SW480 (cell line): ENCODE data around the gene TRIM63.

ENCODE experiments used
- DNase-seq: peaks from one replicate; pipeline ENCODE4 v3.0.0-alpha.2; 2016; ENCODE audit warnings: low spot score

Gene TRIM63

DNA sequence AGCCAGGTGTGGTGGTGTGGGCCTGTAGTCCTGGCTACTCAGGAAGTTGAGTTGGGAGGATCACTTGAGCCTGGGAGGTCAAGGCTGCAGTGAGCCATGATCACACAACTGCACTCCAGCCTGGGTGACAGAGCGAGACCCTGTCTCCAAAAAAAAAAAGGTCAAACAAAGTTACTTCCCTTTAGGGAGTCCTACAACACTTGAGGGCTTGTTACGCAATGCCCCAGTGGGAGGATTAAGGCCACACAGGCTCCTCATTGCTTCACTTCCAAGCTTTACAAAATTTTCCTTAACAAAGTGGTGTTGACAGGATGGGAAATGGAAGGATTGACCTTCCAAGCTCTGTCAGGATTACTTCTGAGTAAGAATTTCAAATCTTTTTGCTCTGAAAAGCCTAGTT lies 52.1 kb downstream of the TRIM63 start:
- no peak for DNase-seq

DNA sequence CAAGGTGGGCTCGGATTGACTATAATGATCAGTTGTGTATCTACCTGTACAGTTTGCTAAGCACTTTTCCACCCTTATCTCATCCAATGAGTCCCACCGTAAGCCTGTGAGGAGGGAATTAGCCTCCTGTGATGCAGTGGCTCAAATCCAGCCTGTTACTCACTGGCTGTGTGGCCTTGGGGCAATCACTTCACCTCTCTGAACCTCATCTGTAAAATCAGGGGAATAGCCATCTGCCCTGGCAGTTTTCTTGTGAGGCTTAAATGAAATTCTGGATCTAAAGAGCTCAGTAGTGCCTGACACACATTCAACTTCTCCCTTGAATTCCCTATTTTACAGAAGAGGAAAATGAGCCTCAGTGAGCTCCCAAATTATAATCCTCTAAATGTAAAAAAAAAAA lies 53.3 kb downstream of the TRIM63 start:
- no peak for DNase-seq

DNA sequence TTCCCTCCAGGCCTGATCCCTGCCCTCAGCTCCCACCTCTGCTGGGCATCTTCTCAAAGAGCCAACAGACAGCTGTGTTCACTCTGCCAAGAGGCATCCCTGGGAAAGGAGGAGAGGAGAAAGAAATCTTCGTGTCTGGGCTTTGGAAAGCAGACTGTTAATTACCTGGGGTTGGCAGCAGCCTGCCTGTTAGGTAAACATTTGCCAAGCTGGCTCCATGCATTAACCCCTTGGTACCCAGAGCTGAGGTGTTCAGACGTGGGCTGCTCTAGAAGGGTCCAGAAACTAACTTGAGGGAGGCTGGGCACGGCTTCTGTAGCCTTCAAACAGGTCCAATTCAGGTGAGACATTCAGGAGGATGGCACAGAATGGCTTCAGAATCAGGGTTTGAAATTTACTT lies 54.6 kb downstream of the TRIM63 start:
- DNase-seq, result no peak

DNA sequence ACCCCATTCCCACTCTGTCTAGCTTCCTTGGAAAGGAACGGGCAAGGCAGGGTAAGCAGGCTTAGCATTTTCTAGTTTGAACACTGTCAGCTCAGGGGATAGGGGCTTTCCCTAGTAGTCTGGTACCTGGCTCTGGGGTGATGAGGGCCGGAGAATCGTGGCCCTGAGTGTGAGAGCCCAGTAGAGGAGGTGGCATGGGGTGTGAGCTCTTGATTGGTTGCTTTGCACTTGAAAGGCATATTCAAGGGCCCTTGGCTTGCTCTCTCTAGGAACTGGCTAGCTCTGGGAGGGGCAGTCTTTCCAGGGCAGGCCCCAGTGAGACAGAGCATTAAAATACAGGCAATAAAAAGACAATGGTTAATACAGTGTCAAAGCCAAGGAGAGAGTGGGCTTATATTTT lies 56.6 kb downstream of the TRIM63 start:
- DNase-seq, result no peak

DNA sequence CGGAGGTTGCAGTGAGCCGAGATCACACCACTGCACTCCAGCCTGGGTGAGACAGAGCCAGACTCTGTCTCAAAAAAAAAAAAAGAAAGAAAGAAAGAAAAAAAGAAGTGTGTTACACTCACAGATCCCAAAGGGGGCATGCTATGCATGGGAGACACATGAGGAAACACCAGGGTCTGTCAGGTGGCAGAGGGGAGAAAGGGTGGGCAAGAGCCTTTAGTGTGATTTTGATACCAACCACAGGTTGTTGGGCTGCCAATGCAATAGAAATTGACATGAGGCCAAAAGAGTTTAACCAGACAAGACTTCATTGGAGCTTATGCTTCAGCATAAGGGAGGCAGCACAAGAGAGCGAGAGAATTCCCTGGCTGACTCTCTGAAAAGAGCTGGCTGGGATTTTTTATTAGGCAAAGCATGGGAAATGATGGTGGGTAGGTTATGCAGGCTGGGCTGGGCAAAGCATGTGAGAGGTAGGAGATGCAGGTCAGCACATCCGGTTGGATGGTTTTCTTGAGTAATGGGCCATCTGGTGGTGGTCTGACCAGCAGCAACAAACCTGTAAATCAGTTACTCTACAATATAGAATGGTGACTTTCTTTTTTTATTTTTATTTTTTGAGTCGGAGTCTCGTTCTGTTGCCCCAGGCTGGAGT lies 57.5 kb downstream of the TRIM63 start:
- no peak for DNase-seq

DNA sequence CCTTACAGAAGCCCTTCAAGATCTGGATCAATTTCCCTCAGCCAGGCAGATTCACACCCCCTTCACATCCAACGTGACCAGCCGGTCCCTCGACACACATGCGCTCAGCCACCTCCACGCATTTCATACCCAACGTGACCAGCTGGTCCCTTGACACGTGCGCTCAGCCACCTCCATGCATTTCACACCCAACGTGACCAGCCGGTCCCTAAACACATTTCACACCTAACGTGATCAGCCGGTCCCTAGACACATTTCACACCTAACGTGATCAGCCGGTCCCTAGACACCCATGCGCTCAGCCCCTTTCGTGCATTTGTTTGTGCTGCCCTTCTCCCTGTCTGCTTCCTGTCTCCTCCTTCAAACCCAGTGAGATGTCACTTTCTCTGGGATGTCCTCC lies 60.7 kb downstream of the TRIM63 start:
- no peak for DNase-seq

DNA sequence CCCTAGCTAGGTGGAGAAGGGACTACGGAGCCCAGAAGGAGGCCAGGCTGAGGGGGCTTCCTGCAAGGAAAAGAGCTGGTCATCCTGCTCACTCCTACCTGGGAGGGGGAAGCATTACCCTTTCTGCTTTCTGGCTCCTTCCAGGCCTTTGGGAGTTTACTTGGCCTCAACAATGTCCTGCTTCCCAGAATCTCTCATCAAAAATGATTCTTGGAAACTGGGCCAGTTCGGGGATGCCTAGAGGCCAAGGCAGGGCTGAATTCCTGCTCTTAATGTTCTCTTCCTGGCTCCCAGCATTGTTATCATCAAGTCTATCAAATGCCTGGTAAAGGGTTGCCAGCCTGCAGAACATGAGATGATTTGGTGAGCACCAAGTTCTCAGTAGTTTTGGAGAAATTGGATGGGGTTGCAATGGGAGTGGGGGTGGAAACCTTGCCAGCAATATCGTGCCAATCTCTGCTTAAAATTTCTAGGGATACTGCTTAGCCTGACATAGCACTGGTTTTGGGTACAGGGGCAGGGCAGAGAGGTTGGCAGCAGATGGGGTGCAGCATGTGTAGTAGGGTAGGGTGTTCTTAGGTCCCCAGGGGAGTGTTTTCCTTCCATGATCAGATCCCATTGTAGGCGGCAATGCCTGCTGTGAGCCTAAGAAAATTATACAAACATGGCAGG lies 61.9 kb downstream of the TRIM63 start:
- no peak for DNase-seq

DNA sequence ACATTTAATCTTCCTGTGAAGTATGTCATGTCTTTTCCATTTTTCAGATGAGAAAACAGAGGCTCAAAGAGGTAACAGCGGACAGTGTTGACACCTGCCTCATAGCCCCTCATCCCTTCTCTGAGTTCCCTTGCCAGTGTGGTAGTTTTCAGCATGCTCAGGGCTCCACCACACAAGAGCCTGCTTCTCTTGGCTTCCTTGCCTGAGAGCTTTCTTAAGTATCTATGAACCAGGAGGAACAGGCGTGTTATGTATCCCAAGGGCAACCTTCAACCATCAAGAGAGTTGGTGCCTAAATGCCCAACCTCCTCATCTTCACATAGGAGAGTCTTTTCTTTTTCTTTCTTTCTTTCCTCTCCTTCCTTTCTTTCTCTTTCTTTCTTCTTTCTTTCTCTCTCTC lies 63.7 kb downstream of the TRIM63 start:
- DNase-seq, result no peak

DNA sequence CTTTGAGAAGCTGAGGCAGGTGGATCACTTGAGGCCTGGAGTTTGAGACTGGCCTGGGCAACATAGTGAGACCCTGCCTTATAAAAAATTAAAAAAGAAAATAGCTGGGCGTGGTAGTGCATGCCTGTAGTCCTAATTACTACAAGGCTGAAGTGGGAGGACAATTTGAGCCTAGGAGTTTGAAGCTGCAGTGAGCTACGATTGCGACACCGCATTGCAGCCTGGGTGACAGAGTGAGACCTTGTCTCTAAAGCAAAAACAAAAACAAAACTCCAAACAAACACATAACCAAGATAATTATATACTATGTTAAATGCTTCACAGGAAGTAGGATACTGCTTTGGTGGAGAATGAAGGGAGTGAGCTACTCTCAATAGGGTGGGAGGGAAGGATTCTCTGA lies 64.2 kb downstream of the TRIM63 start:
- no peak for DNase-seq
